Sigmoid colon (tissue), 4 donors: Measurements from ENCODE around the gene CSTF1.

Experiments
- CTCF ChIP-seq, 4 experiments: fragments of 450-650 bp in 3 of 4; fragments of 200-600 bp in 1 of 4; IDR thresholded peaks; one replicate each; pipeline ENCODE4 v1.5.1; 2016 to 2019; ENCODE audit warnings: antibody characterized with exemption in 4 of 4, mild to moderate bottlenecking in 3 of 4, moderate library complexity in 2 of 4
- POLR2A ChIP-seq, 2 donors: fragments of 450-650 bp; IDR thresholded peaks; one replicate each; pipeline ENCODE4 v1.6.1; 2016; ENCODE audit warnings: antibody characterized with exemption in 2 of 2, mild to moderate bottlenecking in 2 of 2, moderate library complexity in 2 of 2
- POLR2AphosphoS5 ChIP-seq, 4 donors: sonication (generic); formaldehyde crosslinking; IDR thresholded peaks; one replicate each; pipeline ENCODE4 v1.6.1; 2017; ENCODE audit warnings: antibody characterized with exemption in 4 of 4

DNA sequence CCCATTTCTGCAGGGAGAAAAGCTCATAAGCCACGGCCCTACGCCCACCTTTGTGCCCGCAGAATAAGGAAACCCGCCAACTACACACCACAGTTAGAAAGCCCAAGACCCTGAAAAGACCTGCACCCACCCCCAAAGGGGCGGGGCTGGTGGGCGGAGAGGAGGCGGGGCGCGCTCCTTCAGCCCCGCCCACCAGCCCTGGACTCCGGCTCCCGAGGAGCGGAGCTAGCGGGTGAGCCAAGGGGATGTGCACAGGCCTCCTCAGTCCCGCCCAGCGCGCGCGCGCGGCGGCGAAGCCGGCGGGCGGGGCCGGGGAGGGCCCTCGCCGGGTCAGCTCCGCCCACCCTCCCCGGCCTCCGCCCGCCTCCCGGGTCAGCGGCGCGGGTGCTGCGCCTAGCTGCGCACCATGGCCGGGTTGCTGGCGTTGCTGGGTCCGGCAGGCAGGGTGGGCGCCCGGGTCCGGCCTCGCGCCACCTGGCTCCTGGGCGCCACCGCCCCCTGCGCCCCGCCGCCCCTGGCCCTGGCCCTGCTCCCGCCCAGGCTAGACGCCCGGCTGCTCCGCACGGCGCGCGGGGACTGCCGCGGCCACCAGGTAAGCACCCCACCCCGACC, 33.7 kb upstream of the CSTF1 start, which contains the start of gene FAM210B:
- no peak for TF ChIP-seq CTCF (IDR thresholded peaks at IDR 0.05)
- no peak for TF ChIP-seq POLR2A (IDR thresholded peaks at IDR 0.05)
- peak; percentile 76 to 92 (median 84) for TF ChIP-seq POLR2AphosphoS5 (IDR thresholded peaks at IDR 0.05)
